Mesenchymal stem cell (in vitro differentiated cells and primary cell): ENCODE results near the gene MAP6.

Experiments
- DNase-seq: peaks from one replicate; pipeline ENCODE4 v3.0.0-alpha.2; 2013
- H2AFZ ChIP-seq: one replicate; pipeline ENCODE4 v1.6.1; 2013; ENCODE audit warnings: low read depth, mild to moderate bottlenecking, control low read depth, inconsistent platforms, low read length, moderate library complexity
- H2AK5ac ChIP-seq: 2 replicates; pipeline ENCODE4 v1.6.1; 2013; ENCODE audit warnings: low read length, moderate library complexity, mild to moderate bottlenecking, inconsistent platforms; ENCODE audit not compliant: severe bottlenecking
- H2BK120ac ChIP-seq: one replicate; pipeline ENCODE4 v1.6.1; 2013; ENCODE audit warnings: low read depth, mild to moderate bottlenecking, inconsistent platforms, low read length, moderate library complexity
- H2BK12ac ChIP-seq, 2 experiments: one replicate each; pipeline ENCODE4 v1.6.1; 2013; ENCODE audit warnings: inconsistent platforms in 2 of 2, low read length in 2 of 2, mild to moderate bottlenecking in 2 of 2, moderate library complexity in 2 of 2, control low read depth in 1 of 2
- H2BK15ac ChIP-seq: one replicate; pipeline ENCODE4 v1.6.1; 2013; ENCODE audit warnings: mild to moderate bottlenecking, low read depth, inconsistent platforms; ENCODE audit not compliant: poor library complexity, severe bottlenecking
- H2BK5ac ChIP-seq: 2 replicates; pipeline ENCODE4 v1.6.1; 2013; ENCODE audit warnings: low read depth, mild to moderate bottlenecking, low read length, control low read depth, inconsistent platforms; ENCODE audit not compliant: poor library complexity, severe bottlenecking
- H3K14ac ChIP-seq, 2 experiments: one replicate each; pipeline ENCODE4 v1.6.1; 2013; ENCODE audit warnings: inconsistent platforms in 2 of 2, low read length in 2 of 2, control low read depth in 1 of 2, mild to moderate bottlenecking in 1 of 2, moderate library complexity in 1 of 2
- H3K18ac ChIP-seq, 2 experiments: one replicate each; pipeline ENCODE4 v1.6.1; 2013; ENCODE audit warnings: inconsistent platforms in 2 of 2, low read length in 2 of 2, control low read depth in 1 of 2, low read depth in 1 of 2, mild to moderate bottlenecking in 1 of 2
- H3K23ac ChIP-seq, 2 experiments: one replicate each; pipeline ENCODE4 v1.6.1; 2013; ENCODE audit warnings: inconsistent platforms in 2 of 2, low read length in 2 of 2, mild to moderate bottlenecking in 2 of 2, moderate library complexity in 2 of 2, control low read depth in 1 of 2
- H3K27ac ChIP-seq: 2 replicates; pipeline ENCODE4 v1.5.1; 2013; ENCODE audit warnings: mild to moderate bottlenecking, moderate library complexity, low read length, control low read depth, inconsistent platforms; ENCODE audit not compliant: poor library complexity, severe bottlenecking
- H3K27me3 ChIP-seq, 2 experiments: 2 replicates each; pipeline versions ENCODE4 v1.6.1 to v1.7.0; 2013; ENCODE audit warnings: low read length in 2 of 2, mild to moderate bottlenecking in 2 of 2, moderate library complexity in 2 of 2, control low read depth in 1 of 2, inconsistent platforms in 1 of 2; ENCODE audit not compliant: control insufficient read depth in 1 of 2, insufficient read depth in 1 of 2
- H3K36me3 ChIP-seq, 2 experiments: 2 replicates each; pipeline versions ENCODE4 v1.6.1 to v1.7.0; 2013; ENCODE audit warnings: low read length in 2 of 2, control low read depth in 1 of 2, inconsistent platforms in 1 of 2, low read depth in 1 of 2, mild to moderate bottlenecking in 1 of 2; ENCODE audit not compliant: insufficient read depth in 2 of 2, control insufficient read depth in 1 of 2
- H3K4ac ChIP-seq, 2 experiments: one replicate each; pipeline ENCODE4 v1.6.1; 2013; ENCODE audit warnings: inconsistent platforms in 2 of 2, low read length in 2 of 2, mild to moderate bottlenecking in 2 of 2, moderate library complexity in 2 of 2, control low read depth in 1 of 2, low read depth in 1 of 2
- H3K4me1 ChIP-seq: 2 replicates; pipeline ENCODE4 v1.6.1; 2013; ENCODE audit warnings: low read depth, low read length, control low read depth; ENCODE audit not compliant: control insufficient read depth, insufficient read depth
- H3K4me2 ChIP-seq: 2 replicates; pipeline ENCODE4 v1.6.1; 2013; ENCODE audit warnings: low read length, mild to moderate bottlenecking, inconsistent platforms; ENCODE audit not compliant: poor library complexity, severe bottlenecking
- H3K4me3 ChIP-seq, 2 experiments: 2 replicates each; pipeline versions ENCODE4 v1.5.1 to v1.7.0; 2013; ENCODE audit warnings: low read length in 2 of 2, mild to moderate bottlenecking in 2 of 2, control low read depth in 1 of 2, low read depth in 1 of 2; ENCODE audit not compliant: insufficient read depth in 1 of 2
- H3K79me1 ChIP-seq: replicated peaks from 2 replicates; pipeline ENCODE4 v1.6.1; 2013; ENCODE audit warnings: mild to moderate bottlenecking, control low read depth, low read length, inconsistent platforms; ENCODE audit not compliant: poor library complexity, severe bottlenecking
- H3K9ac ChIP-seq: 2 replicates; pipeline ENCODE4 v1.7.0; 2013; ENCODE audit warnings: mild to moderate bottlenecking, low read length, moderate library complexity
- H3K9me3 ChIP-seq: 2 replicates; pipeline ENCODE4 v1.7.0; 2013; ENCODE audit warnings: mild to moderate bottlenecking, low read length; ENCODE audit not compliant: control insufficient read depth
- H4K8ac ChIP-seq: one replicate; pipeline ENCODE4 v1.6.1; 2013; ENCODE audit warnings: inconsistent platforms, mild to moderate bottlenecking, low read length, moderate library complexity
- H4K91ac ChIP-seq: one replicate; pipeline ENCODE4 v1.6.1; 2013; ENCODE audit warnings: mild to moderate bottlenecking, low read length, inconsistent platforms
- WGBS: methylation state at CpG from one replicate; pipeline ENCODE4 v1.1.7; 2013; ENCODE audit warnings: mixed read lengths; 5-methylcytosine and 5-hydroxymethylcytosine counted together

Gene MAP6

DNA sequence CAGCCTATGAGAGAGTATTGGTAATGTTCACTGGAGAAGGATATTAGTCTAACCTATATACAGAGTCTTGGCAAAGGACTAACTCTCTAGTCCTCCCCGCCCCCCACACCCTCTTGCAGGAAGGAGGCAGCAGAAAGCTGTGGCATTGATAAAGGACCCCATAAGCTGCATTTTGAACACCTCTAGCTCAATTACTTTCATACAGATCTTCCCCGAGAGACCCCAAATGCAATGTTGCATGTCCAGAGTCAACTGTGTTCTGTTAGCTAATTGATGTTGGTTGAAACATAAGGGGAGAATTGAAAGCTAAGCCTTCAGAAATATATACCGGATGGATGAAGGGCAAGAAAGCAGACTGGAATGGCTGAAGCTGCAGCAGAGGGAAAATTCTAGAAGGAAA, 2.8 kb downstream of the MAP6 start:
- Histone ChIP-seq H3K27me3 (peaks cover 21 to 56% of the 10 kb centered on the region in 2 experiments), H2AK5ac (no peak overlapping the region), H4K91ac (no peak overlapping the region), H2BK5ac (no peak overlapping the region), H3K14ac (no peak overlapping the region), H3K23ac (no peak overlapping the region), H4K8ac (no peak overlapping the region), H3K4me1 (peaks cover 19% of the 10 kb centered on the region), H3K79me1 (no peaks in the 10 kb centered on the region), H2BK15ac (no peak overlapping the region), H3K4ac (no peak overlapping the region), H2BK120ac (no peak overlapping the region), H2AFZ (no peak overlapping the region), H3K4me3 (no peak overlapping the region), H3K18ac (no peak overlapping the region), H3K36me3 (no peaks in the 10 kb centered on the region), H3K4me2 (no peak overlapping the region), H3K9ac (no peak overlapping the region), H3K9me3 (no peaks in the 10 kb centered on the region), H3K27ac (no peak overlapping the region), H2BK12ac (no peak overlapping the region)
- no peak for DNase-seq
- 87% methylated on average over 3 of the region's 3 CpGs for WGBS

GRCh38 chr11:75665126-75665525, 3.7 kb downstream of the MAP6 start:
- WGBS = 74% methylated on average over 3 of the region's 3 CpGs

GRCh38 chr11:75664389-75664788, 4.4 kb downstream of the MAP6 start:
- Histone ChIP-seq H3K79me1 (no peaks in the 10 kb centered on the region), H2BK12ac (no peak overlapping the region), H4K8ac (no peak overlapping the region), H3K4me1 (peaks cover 19% of the 10 kb centered on the region), H2AFZ (no peak overlapping the region), H2BK5ac (no peak overlapping the region), H3K9ac (no peak overlapping the region), H3K4me2 (no peak overlapping the region), H3K4ac (no peak overlapping the region), H2BK120ac (no peak overlapping the region), H3K23ac (no peak overlapping the region), H2AK5ac (no peak overlapping the region), H3K9me3 (no peaks in the 10 kb centered on the region), H4K91ac (no peak overlapping the region), H2BK15ac (no peak overlapping the region), H3K14ac (no peak overlapping the region), H3K4me3 (no peak overlapping the region), H3K18ac (no peak overlapping the region), H3K27me3 (peaks cover 9 to 41% of the 10 kb centered on the region in 2 experiments), H3K27ac (no peak overlapping the region), H3K36me3 (no peaks in the 10 kb centered on the region)
- no peak for DNase-seq
- 78% methylated on average over 1 of the region's 1 CpG for WGBS

More at GRCh38 chr11:75665126-75665525, 3.7 kb downstream of the MAP6 start:
- Histone ChIP-seq H3K4me1 (peaks cover 19% of the 10 kb centered on the region), H3K9ac (no peak overlapping the region), H3K4me2 (no peak overlapping the region), H3K27me3 (peaks cover 14 to 47% of the 10 kb centered on the region in 2 experiments), H2BK12ac (no peak overlapping the region), H3K27ac (no peak overlapping the region), H3K79me1 (no peaks in the 10 kb centered on the region), H3K14ac (no peak overlapping the region), H3K4ac (no peak overlapping the region), H2BK120ac (no peak overlapping the region), H2AFZ (no peak overlapping the region), H3K9me3 (no peaks in the 10 kb centered on the region), H3K23ac (no peak overlapping the region), H3K36me3 (no peaks in the 10 kb centered on the region), H4K8ac (no peak overlapping the region), H4K91ac (no peak overlapping the region), H3K18ac (no peak overlapping the region), H3K4me3 (no peak overlapping the region), H2AK5ac (no peak overlapping the region), H2BK5ac (no peak overlapping the region), H2BK15ac (no peak overlapping the region)
- no peak for DNase-seq

DNA sequence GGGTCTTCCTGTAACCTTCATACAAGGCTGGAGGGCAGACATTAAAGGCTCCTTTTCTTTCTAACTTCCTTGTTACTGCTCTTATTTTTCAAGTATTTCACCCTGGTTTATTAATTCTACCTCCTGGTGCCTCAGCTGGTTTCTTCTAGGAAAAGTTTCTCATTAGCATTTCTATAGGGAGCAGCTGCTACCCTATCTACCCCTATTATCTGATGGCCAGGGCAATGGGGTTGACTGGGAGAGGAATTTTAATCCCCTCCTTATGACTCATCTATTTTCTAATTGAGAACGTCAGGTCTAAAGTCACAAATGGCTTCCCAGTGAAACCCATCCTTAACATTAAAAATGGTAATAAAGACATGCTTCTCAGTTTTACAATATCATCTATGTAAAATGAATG, 5.0 kb downstream of the MAP6 start:
- Histone ChIP-seq H2BK5ac (no peak overlapping the region), H3K27ac (no peak overlapping the region), H3K27me3 (peaks cover 4 to 39% of the 10 kb centered on the region in 2 experiments), H2AFZ (no peak overlapping the region), H3K9ac (no peak overlapping the region), H3K4me3 (no peak overlapping the region), H3K14ac (no peak overlapping the region), H3K36me3 (no peaks in the 10 kb centered on the region), H3K4me2 (no peak overlapping the region), H3K4me1 (peaks cover 19% of the 10 kb centered on the region), H2AK5ac (no peak overlapping the region), H2BK15ac (no peak overlapping the region), H4K91ac (no peak overlapping the region), H3K79me1 (no peaks in the 10 kb centered on the region), H3K23ac (no peak overlapping the region), H4K8ac (no peak overlapping the region), H2BK120ac (no peak overlapping the region), H2BK12ac (no peak overlapping the region), H3K9me3 (no peaks in the 10 kb centered on the region), H3K4ac (no peak overlapping the region), H3K18ac (no peak overlapping the region)
- DNase-seq = no peak
- no CpG with 5 or more reads among the region's 1 CpG for WGBS
